Pancreas (tissue), 10 donors: ENCODE results near the gene MACROD2. TPM values are rescaled to one million over a fixed set of nuclear protein-coding genes. Genes with fewer than 3 reads are reported as not detected.

ENCODE experiments used
- ATAC-seq, 4 donors: fragments of 200-7000 bp; cut with Tn5 transposase; one replicate each; pipeline versions ENCODE4 v1.8.0 to v1.9.1; 2020; ENCODE audit warnings: mild to moderate bottlenecking in 4 of 4, moderate library complexity in 4 of 4
- DNase-seq, 6 donors: peaks; one replicate each; pipeline ENCODE4 v3.0.0-alpha.2; 2020
- FAIRE-seq: peaks from 2 replicates; lab custom pipeline; 2012; peaks lifted over from hg19 to GRCh38; lab: Jason Lieb, UNC
- H3K27ac ChIP-seq, 4 donors: fragments of 200-600 bp; sonication (generic); 1 replicate in 3 of 4; 2 replicates in 1 of 4; pipeline versions ENCODE4 v1.5.0 to v1.8.0; 2020
- H3K27me3 ChIP-seq, 4 donors: fragments of 200-600 bp; one replicate each; pipeline ENCODE4 v1.8.0; 2021
- H3K36me3 ChIP-seq, 3 donors: fragments of 200-600 bp; sonication (generic) in 1 of 3; one replicate each; pipeline versions ENCODE4 v1.5.0 to v1.8.0; 2020 to 2021
- H3K4me1 ChIP-seq, 3 donors: fragments of 200-600 bp; one replicate each; pipeline ENCODE4 v1.8.0; 2021
- H3K4me3 ChIP-seq, 4 donors: fragments of 200-600 bp; sonication (generic) in 2 of 4; one replicate each; pipeline versions ENCODE4 v1.5.0 to v1.8.0; 2020 to 2021
- H3K9me3 ChIP-seq, 4 donors: fragments of 200-600 bp; one replicate each; pipeline ENCODE4 v1.8.0; 2021
- CTCF ChIP-seq, 4 donors: fragments of 200-600 bp; sonication (generic) in 3 of 4; IDR thresholded peaks; one replicate each; pipeline versions ENCODE4 v1.5.0 to v1.8.0; 2021; ENCODE audit warnings: antibody characterized with exemption in 4 of 4
- WGBS, 2 donors: extraction: QIAGEN DNeasy Blood & Tissue Kit; methylation state at CpG; one replicate each; pipeline ENCODE4 v1.1.7; 2013; 5-methylcytosine and 5-hydroxymethylcytosine counted together
- intact Hi-C, 3 donors: fragments of 100-400 bp; cut with DNase I; formaldehyde crosslinking; loops; one replicate each; pipeline versions ENCODE4 v1.11.1 to v1.14.2; 2022
- polyA plus RNA-seq, 2 donors: library from polyadenylated mRNA; stranded (reverse); fragments of 200-250 nt; gene quantifications; one replicate each; pipeline ENCODE4 v1.2.3, GENCODE V29; 2013
- total RNA-seq, 6 donors: library from RNA; stranded (reverse); fragmentation: NEBNext Ultra II Directional in 4 of 6; extraction: Animal tissue kit (Norgen Biotek cat#: 25700) in 4 of 6; gene quantifications; one replicate each; pipeline versions ENCODE4 v1.2.1 to v1.2.4, GENCODE V29; 2021 to 2023
- donor health status: healthy with polysubstance abuse.
- donor health status: DM: no; HTN: no; CAD: no; lungs with moderate emphysema.
- donor health status: DM: no; HTN: no; CAD: no.
- donor health status: control.
- donor health status: control.
- donor health status: Bipolar disorder and iron deficiency.
- donor health status: DM: yes; HTN: yes; CAD: no.
- donor health status: DM: no; HTN: no; CAD: no.
- donor health status: DM: no; HTN: no; CAD: no.
- donor health status: DM: yes; HTN: yes; CAD: no.

MACROD2 gene
- total and polyA plus RNA-seq, 8 donors = 1.7 to 4.9 (median 2.7) TPM

DNA sequence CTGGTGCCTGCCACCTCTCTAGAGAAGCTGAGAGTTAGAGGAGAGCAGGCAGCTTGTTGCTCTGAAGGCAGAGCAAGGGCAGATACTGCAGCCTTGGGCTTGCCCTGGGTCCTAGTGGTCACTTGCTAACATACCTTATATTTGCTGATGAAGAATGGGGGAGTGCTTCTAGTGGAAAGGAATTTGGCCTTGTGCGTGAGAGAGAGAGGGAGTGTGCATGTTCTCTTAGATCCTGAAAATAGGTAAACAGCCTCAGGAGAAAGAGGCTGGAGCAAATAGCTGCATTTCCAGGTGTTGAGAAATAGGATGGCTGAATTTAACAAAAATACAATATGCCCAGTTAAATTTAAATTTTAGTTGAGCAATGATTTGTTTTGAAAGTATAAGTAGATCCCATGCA is 1066.6 kb downstream of the MACROD2 start:
- no peak for FAIRE-seq
- Histone ChIP-seq H3K4me1 (no peaks in the 10 kb centered on the region), H3K27ac (no peak overlapping the region), H3K27me3 (no peaks in the 10 kb centered on the region), H3K4me3 (no peak overlapping the region), H3K36me3 (no peaks in the 10 kb centered on the region), H3K9me3 (no peaks in the 10 kb centered on the region)
- TF ChIP-seq CTCF (IDR thresholded peaks at IDR 0.05) = no peak
- no peak for DNase-seq
- 27 to 34% methylated on average over 1 of the region's 1 CpG for WGBS, 2 donors
- peak in 1 of 4 donors; percentile 55 for ATAC-seq
- intact Hi-C loops = no loop called here

DNA sequence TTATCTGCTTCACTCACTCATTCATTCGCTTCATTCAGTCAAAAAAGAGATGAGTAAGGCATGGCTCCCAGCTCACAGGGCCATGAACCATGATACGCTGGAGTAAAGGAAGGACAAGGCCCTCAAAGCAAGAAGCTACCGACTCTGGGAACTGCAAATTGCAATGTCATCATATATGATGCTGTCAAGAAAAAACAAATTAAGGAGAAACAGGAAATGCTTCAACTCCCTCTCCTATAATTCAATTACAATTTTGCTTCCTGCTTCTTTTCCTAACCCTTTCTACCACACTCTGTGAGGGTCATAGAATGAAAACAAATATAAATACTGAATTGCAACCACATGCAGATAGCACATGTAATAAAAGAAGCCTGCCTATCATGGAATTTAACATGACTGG is 1067.8 kb downstream of the MACROD2 start:
- FAIRE-seq (no peak), DNase-seq (no peak), ATAC-seq (no peak)
- Histone ChIP-seq H3K27ac (no peak overlapping the region), H3K4me3 (no peak overlapping the region), H3K36me3 (no peaks in the 10 kb centered on the region), H3K9me3 (no peaks in the 10 kb centered on the region), H3K4me1 (no peaks in the 10 kb centered on the region), H3K27me3 (no peaks in the 10 kb centered on the region)
- intact Hi-C loops = no loop called here
- no peak for TF ChIP-seq CTCF (IDR thresholded peaks at IDR 0.05)
- WGBS, 2 donors = 73 to 80% methylated on average over 3 of the region's 3 CpGs

DNA sequence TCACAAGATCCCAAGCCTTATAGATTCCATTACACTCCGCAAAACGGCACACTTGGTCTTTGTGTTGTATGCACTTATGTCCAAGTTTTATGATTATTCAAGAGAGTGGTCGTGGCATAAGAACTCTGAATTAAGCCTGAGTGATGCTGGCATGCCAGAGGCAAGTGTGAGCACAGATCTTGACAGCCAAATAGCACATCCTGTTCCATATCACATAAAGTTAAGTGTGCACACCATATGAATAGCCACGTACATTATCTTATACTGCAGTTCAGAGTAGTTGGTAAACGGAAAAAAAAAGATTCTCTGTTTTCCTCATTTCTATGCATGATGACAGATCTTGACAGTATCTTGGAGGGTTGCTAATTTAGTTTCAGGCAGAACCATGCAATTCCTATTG is 1069.4 kb downstream of the MACROD2 start:
- 82 to 85% methylated on average over 5 of the region's 5 CpGs for WGBS, 2 donors
- FAIRE-seq = no peak

DNA sequence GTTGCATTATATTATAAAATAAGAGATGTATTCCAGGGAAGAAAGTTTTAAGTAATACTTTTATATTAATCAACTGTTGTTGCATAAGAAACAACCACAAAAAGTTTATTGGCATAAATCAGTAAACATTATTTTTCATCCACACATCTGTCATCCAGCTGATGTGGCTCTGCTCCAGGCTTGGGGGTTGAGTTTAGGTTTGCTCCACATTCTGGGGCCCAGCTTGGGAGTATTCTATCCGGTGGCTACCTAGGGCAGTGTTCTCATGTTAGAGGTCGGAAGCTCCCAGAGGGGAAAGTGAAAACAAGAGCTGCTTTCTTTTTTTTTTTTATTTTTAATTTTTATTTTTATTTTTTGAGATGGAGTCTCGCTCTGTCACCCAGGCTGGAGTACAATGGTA is 1070.5 kb downstream of the MACROD2 start:
- Histone ChIP-seq H3K27ac (no peak overlapping the region), H3K9me3 (no peaks in the 10 kb centered on the region), H3K36me3 (no peaks in the 10 kb centered on the region), H3K27me3 (no peaks in the 10 kb centered on the region), H3K4me3 (no peak overlapping the region), H3K4me1 (no peaks in the 10 kb centered on the region)
- intact Hi-C loops = no loop called here
- FAIRE-seq (no peak), ATAC-seq (no peak), DNase-seq (no peak)
- no peak for TF ChIP-seq CTCF (IDR thresholded peaks at IDR 0.05)
- WGBS, 2 donors = 84 to 86% methylated on average over 3 of the region's 3 CpGs

More for the DNA sequence above, 1069.4 kb downstream of the MACROD2 start:
- no peaks in the 10 kb centered on the region for H3K27me3 ChIP-seq
- ATAC-seq (no peak), DNase-seq (no peak)
- TF ChIP-seq CTCF (IDR thresholded peaks at IDR 0.05) = no peak
- no peaks in the 10 kb centered on the region for H3K36me3 ChIP-seq
- no peak overlapping the region for H3K4me3 ChIP-seq
- H3K9me3 ChIP-seq = no peaks in the 10 kb centered on the region
- intact Hi-C loops = no loop called here
- no peaks in the 10 kb centered on the region for H3K4me1 ChIP-seq
- no peak overlapping the region for H3K27ac ChIP-seq

- no peak for FAIRE-seq
- ATAC-seq = no peak
- H3K4me3 ChIP-seq = no peak overlapping the region
- H3K4me1 ChIP-seq = no peaks in the 10 kb centered on the region
- DNase-seq = no peak
- no peak overlapping the region for H3K27ac ChIP-seq
- intact Hi-C loops = no loop called here
- H3K9me3 ChIP-seq = no peaks in the 10 kb centered on the region
- TF ChIP-seq CTCF (IDR thresholded peaks at IDR 0.05) = no peak
- H3K27me3 ChIP-seq = no peaks in the 10 kb centered on the region
- no peaks in the 10 kb centered on the region for H3K36me3 ChIP-seq
These were observed 1073.2 kb downstream of the MACROD2 start for GRCh38 chr20:15068486-15068885.
